Adrenal gland (tissue), 12 donors: Measurements from ENCODE around the gene ARHGAP44. TPM values are rescaled to one million over a fixed set of nuclear protein-coding genes. Genes with fewer than 3 reads are reported as not detected.
"Not testable (repeated sequence)": the region's sequence is repeated elsewhere in the genome, so short reads cannot be mapped to it uniquely, and the experiment has no call there.

Source experiments
- DNase-seq, 7 donors: peaks; one replicate each; pipeline ENCODE4 v3.0.0-alpha.2; 2019 to 2020
- H3K27ac ChIP-seq, 5 donors: fragments of 200-600 bp; sonication (generic) in 4 of 5; 1 replicate in 3 of 5; 2 replicates in 2 of 5; pipeline versions ENCODE4 v1.5.1 to v1.8.0; 2016 to 2020; ENCODE audit warnings: mild to moderate bottlenecking in 1 of 5
- H3K27me3 ChIP-seq: fragments of 200-600 bp; 2 replicates; pipeline ENCODE4 v1.8.0; 2021
- H3K36me3 ChIP-seq, 2 donors: fragments of 200-600 bp; replicated peaks in 1 of 2; 1 replicate in 1 of 2; 2 replicates in 1 of 2; pipeline versions ENCODE4 v1.5.1 to v1.8.0; 2018 to 2022
- H3K4me1 ChIP-seq, 2 donors: fragments of 200-600 bp; replicated peaks in 1 of 2; 1 replicate in 1 of 2; 2 replicates in 1 of 2; pipeline versions ENCODE4 v1.5.1 to v1.8.0; 2018 to 2021
- H3K4me3 ChIP-seq, 4 donors: fragments of 200-600 bp; sonication (generic) in 3 of 4; one replicate each; pipeline ENCODE4 v1.5.1; 2016 to 2018
- H3K9me3 ChIP-seq, 3 donors: fragments of 200-600 bp; sonication (generic) in 1 of 3; replicated peaks in 1 of 3; 1 replicate in 2 of 3; 2 replicates in 1 of 3; pipeline versions ENCODE4 v1.5.1 to v1.8.0; 2016 to 2021
- CTCF ChIP-seq, 6 experiments: fragments of 450-650 bp in 4 of 6; fragments of 200-600 bp in 2 of 6; sonication (generic) in 1 of 6; IDR thresholded peaks; 1 replicate in 5 of 6; 2 replicates in 1 of 6; pipeline versions ENCODE4 v1.5.1 to v1.8.0; 2016 to 2021; ENCODE audit warnings: antibody characterized with exemption in 6 of 6, mild to moderate bottlenecking in 2 of 6, moderate library complexity in 1 of 6
- POLR2A ChIP-seq, 2 donors: fragments of 450-650 bp; IDR thresholded peaks; one replicate each; pipeline ENCODE4 v1.6.1; 2017; ENCODE audit warnings: antibody characterized with exemption in 2 of 2, mild to moderate bottlenecking in 2 of 2, moderate library complexity in 1 of 2
- WGBS, 4 donors: extraction: QIAGEN DNeasy Blood & Tissue Kit in 2 of 4; methylation state at CpG; one replicate each; pipeline versions ENCODE4 v1.1.5 to v1.1.7; 2013 to 2017; 5-methylcytosine and 5-hydroxymethylcytosine counted together
- intact Hi-C, 2 donors: fragments of 100-400 bp; cut with DNase I; formaldehyde crosslinking; loops; one replicate each; pipeline versions ENCODE4 v1.14.1 to v1.15.0; 2022 to 2023
- polyA plus RNA-seq, 3 donors: library from polyadenylated mRNA; stranded (reverse); fragments of 200-250 nt in 2 of 3; fragments of 350-450 nt in 1 of 3; fragmentation: Illumina TruSeq in 1 of 3; extraction: RNeasy Lipid Tissue Mini Kit (QIAGEN cat#74804) in 1 of 3; gene quantifications; one replicate each; pipeline ENCODE4 v1.2.3, GENCODE V29; 2013 to 2014
- total RNA-seq, 9 donors: library from RNA; depleted of rRNA in 4 of 9; stranded (reverse); fragments of >200 nt in 4 of 9; fragments of 120-200 nt in 1 of 9; fragmentation: NEBNext Ultra II Directional in 1 of 9; extraction: Animal tissue kit (Norgen Biotek cat#: 25700) in 1 of 9; gene quantifications; one replicate each; pipeline versions ENCODE4 v1.1.0 to v1.2.4, GENCODE V29; 2013 to 2023
- donor health status: healthy with polysubstance abuse.
- donor health status: Bipolar disorder and iron deficiency.
- donor health status: DM: yes; HTN: yes; CAD: no.
- donor health status: DM: no; HTN: no; CAD: no.
- donor health status: DM: no; HTN: no; CAD: no.
- donor health status: DM: yes; HTN: yes; CAD: no.

ARHGAP44 gene
- total and polyA plus RNA-seq, 12 donors: 1.1 to 45.2 (median 2.6) TPM

GRCh38 chr17:12877953-12878669 lies 88.8 kb downstream of the ARHGAP44 start:
- H3K27ac ChIP-seq: no peak overlapping the region
- TF ChIP-seq POLR2A (IDR thresholded peaks at IDR 0.05) (no peak), CTCF (IDR thresholded peaks at IDR 0.05) (no peak)
- intact Hi-C loops: no loop called here
- H3K36me3 ChIP-seq: no peaks in the 10 kb centered on the region
- DNase-seq: no peak
- WGBS, 4 donors: 69 to 85% (median 74%) methylated on average over 7 to 8 of the region's 8 CpGs
- H3K9me3 ChIP-seq: no peaks in the 10 kb centered on the region
- no peaks in the 10 kb centered on the region for H3K4me1 ChIP-seq
- no peaks in the 10 kb centered on the region for H3K27me3 ChIP-seq
- H3K4me3 ChIP-seq: no peak overlapping the region

- H3K27me3 ChIP-seq, H3K9me3 ChIP-seq, H3K27ac ChIP-seq, DNase-seq, H3K4me1 ChIP-seq, H3K4me3 ChIP-seq, intact Hi-C loops, H3K36me3 ChIP-seq: not testable (repeated sequence)
- 78 to 86% (median 83%) methylated on average over 5 of the region's 5 CpGs for WGBS, 4 donors
These were observed 89.8 kb downstream of the ARHGAP44 start for GRCh38 chr17:12879096-12879495.

- H3K36me3 ChIP-seq: no peaks in the 10 kb centered on the region
- no peak overlapping the region for H3K4me3 ChIP-seq
- no peak for TF ChIP-seq POLR2A (IDR thresholded peaks at IDR 0.05)
- no peak for TF ChIP-seq CTCF (IDR thresholded peaks at IDR 0.05)
- no peak overlapping the region for H3K27ac ChIP-seq
- H3K4me1 ChIP-seq: no peaks in the 10 kb centered on the region
- intact Hi-C loops: no loop called here
- H3K27me3 ChIP-seq: no peaks in the 10 kb centered on the region
- no peaks in the 10 kb centered on the region for H3K9me3 ChIP-seq
- no peak for DNase-seq
- WGBS, 4 donors: 72 to 77% (median 73%) methylated on average over 2 of the region's 2 CpGs
These were observed 94.2 kb downstream of the ARHGAP44 start for GRCh38 chr17:12883472-12883871.

- intact Hi-C loops: no loop called here
- 70 to 85% (median 73%) methylated on average over 2 of the region's 2 CpGs for WGBS, 4 donors
These were observed 97.8 kb downstream of the ARHGAP44 start for GRCh38 chr17:12887088-12887487.

More at GRCh38 chr17:12887088-12887487, 97.8 kb downstream of the ARHGAP44 start:
- H3K4me3 ChIP-seq: no peak overlapping the region
- no peaks in the 10 kb centered on the region for H3K9me3 ChIP-seq
- TF ChIP-seq CTCF (IDR thresholded peaks at IDR 0.05) (no peak), POLR2A (IDR thresholded peaks at IDR 0.05) (no peak)
- no peaks in the 10 kb centered on the region for H3K36me3 ChIP-seq
- DNase-seq: no peak
- no peaks in the 10 kb centered on the region for H3K27me3 ChIP-seq
- H3K4me1 ChIP-seq: no peaks in the 10 kb centered on the region
- H3K27ac ChIP-seq: no peak overlapping the region
